Measurements from ENCODE around the gene PARD3B.

GRCh38 chr2:205636549-205637319, 1091.5 kb downstream of the PARD3B start:
- TF ChIP-seq, protein P1, sequence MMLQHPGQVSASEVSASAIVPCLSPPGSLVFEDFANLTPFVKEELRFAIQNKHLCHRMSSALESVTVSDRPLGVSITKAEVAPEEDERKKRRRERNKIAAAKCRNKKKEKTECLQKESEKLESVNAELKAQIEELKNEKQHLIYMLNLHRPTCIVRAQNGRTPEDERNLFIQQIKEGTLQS (IDR thresholded peaks at IDR 0.05; ENCODE audit: insufficient read depth, low read depth, low read length) = no peak
- TF ChIP-seq TEAD4 (IDR thresholded peaks at IDR 0.05; ENCODE audit: low read depth, low read length) (no peak), POLR2AphosphoS5 (IDR thresholded peaks at IDR 0.05; ENCODE audit: low read depth, low read length) (no peak), CBX5 (IDR thresholded peaks at IDR 0.05; ENCODE audit: low read depth, low read length) (no peak)

All from H1 (cell line).